Measurements from ENCODE around the gene NAALADL2.

DNA sequence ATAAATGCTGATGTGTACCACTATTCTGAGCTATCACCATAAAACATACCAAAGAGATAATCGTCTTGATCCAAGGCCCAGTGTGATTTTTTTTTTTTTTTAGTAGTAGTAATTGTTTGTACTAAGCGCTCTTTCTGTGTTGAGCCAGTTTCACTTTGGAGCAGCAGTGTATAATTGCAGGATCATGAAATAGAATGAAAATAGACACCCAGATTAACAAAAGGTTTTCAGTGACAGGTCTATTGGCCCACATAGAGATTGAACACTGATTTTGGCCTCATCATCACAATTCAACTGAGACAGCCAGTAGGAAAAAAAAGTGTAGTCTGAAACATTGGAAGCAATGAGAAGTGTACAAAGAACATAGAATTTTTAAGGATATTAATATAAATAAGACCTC, 749.8 kb downstream of the NAALADL2 start:
- TF ChIP-seq, protein P1, sequence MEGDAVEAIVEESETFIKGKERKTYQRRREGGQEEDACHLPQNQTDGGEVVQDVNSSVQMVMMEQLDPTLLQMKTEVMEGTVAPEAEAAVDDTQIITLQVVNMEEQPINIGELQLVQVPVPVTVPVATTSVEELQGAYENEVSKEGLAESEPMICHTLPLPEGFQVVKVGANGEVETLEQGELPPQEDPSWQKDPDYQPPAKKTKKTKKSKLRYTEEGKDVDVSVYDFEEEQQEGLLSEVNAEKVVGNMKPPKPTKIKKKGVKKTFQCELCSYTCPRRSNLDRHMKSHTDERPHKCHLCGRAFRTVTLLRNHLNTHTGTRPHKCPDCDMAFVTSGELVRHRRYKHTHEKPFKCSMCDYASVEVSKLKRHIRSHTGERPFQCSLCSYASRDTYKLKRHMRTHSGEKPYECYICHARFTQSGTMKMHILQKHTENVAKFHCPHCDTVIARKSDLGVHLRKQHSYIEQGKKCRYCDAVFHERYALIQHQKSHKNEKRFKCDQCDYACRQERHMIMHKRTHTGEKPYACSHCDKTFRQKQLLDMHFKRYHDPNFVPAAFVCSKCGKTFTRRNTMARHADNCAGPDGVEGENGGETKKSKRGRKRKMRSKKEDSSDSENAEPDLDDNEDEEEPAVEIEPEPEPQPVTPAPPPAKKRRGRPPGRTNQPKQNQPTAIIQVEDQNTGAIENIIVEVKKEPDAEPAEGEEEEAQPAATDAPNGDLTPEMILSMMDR (IDR thresholded peaks at IDR 0.05; ENCODE audit: borderline replicate concordance, extremely low read depth, low read length, poor library complexity, severe bottlenecking): no peak
- no peak for TF ChIP-seq EZH2 (IDR thresholded peaks at IDR 0.05; ENCODE audit: borderline replicate concordance, low read depth, low read length, severe bottlenecking)

Measured in DND-41 (cell line).